Measurements from ENCODE around the gene MAP3K20. TPM values are rescaled to one million over a fixed set of nuclear protein-coding genes. Genes with fewer than 3 reads are reported as not detected.
"Not testable (repeated sequence)": the region's sequence is repeated elsewhere in the genome, so short reads cannot be mapped to it uniquely, and the experiment has no call there.

Gene MAP3K20
- total RNA-seq, 1 donor from 2014 or later = 19.1 TPM

- peaks cover 5% of the 10 kb centered on the region for H3K9me3 Mint-ChIP-seq
- no peak overlapping the region for H3K4me3 Mint-ChIP-seq
- peaks cover 5% of the 10 kb centered on the region for H3K4me1 Mint-ChIP-seq
- peaks cover 2% of the 10 kb centered on the region for H3K27me3 Mint-ChIP-seq
- H3K36me3 Mint-ChIP-seq (ENCODE audit: low read depth) = no peaks in the 10 kb centered on the region
- DNase-seq = no peak
- H3K27ac Mint-ChIP-seq = no peak overlapping the region
- intact Hi-C loops (cut with micrococcal nuclease) = loop anchor here (10.0 kb wide), 1 partner anchor 74 kb away; the partner anchor contains the start of gene CDCA7
Measured at GRCh38 chr2:173280853-173281252, 205.2 kb downstream of the MAP3K20 start.

DNA sequence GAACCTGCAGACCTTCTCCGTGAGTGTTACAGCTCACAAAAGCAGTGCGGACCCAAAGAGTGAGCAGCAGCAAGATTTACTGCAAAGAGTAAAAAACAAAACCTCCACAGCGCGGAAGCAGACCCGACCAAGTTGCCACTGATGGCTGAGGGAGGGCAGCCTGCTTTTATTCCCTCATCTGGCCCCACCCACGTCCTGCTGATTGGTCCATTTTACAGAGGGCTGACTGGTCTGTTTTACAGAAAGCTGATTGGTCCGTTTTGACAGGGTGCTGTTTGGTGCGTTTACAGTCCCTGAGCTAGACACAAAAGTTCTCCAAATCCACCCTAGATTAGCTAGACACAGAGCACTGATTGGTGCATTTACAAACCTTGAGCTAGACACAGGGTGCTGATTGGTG, 206.3 kb downstream of the MAP3K20 start:
- not testable (repeated sequence) for H3K9me3 Mint-ChIP-seq; H3K27ac Mint-ChIP-seq; DNase-seq; H3K36me3 Mint-ChIP-seq (ENCODE audit: low read depth); H3K4me3 Mint-ChIP-seq; H3K4me1 Mint-ChIP-seq; H3K27me3 Mint-ChIP-seq
- intact Hi-C loops (cut with micrococcal nuclease) = loop anchor here (10.0 kb wide), 1 partner anchor 73 kb away; the partner anchor contains the start of gene CDCA7

DNA sequence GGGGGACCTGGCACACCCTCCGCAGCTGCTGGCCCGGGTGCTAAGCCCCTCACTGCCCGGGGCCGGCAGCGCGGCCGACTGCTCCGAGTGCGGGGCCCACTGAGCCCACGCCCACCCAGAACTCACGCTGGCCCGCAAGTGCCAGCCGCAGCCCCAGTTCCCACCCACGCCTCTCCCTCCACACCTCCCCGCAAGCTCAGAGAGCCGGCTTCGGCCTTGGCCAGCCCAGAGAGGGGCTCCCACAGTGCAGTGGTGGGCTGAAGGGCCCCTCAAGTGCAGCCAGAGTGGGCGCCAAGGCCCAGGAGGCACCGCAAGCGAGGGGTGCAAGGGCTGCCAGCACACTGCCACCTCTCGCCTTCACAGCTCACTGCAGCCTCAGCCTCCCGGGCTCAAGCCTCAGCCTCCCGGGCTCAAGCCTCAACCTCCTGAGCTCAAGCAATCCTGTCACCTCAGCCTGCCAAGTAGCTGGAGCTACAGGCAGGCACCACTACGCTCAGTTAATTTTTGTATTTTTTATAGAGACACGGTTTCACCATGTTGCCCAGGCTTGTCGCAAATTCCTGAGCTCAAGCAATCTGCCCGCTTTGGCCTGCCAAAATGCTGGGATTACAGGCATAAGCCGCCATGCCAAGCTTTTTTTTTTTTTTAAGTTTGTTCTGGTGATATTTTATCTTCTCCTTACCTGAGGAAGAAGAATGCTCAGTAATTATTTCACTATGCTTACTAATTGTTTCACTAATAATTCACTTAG, 207.3 kb downstream of the MAP3K20 start:
- no peaks in the 10 kb centered on the region for H3K36me3 Mint-ChIP-seq (ENCODE audit: low read depth)
- H3K27me3 Mint-ChIP-seq = no peaks in the 10 kb centered on the region
- no peak for DNase-seq
- H3K4me1 Mint-ChIP-seq = peaks cover 7% of the 10 kb centered on the region
- no peaks in the 10 kb centered on the region for H3K9me3 Mint-ChIP-seq
- intact Hi-C loops (cut with micrococcal nuclease) = loop anchor here (10.0 kb wide), 1 partner anchor 72 kb away; the partner anchor contains the start of gene CDCA7
- H3K4me3 Mint-ChIP-seq = no peak overlapping the region
- H3K27ac Mint-ChIP-seq = no peak overlapping the region

DNA sequence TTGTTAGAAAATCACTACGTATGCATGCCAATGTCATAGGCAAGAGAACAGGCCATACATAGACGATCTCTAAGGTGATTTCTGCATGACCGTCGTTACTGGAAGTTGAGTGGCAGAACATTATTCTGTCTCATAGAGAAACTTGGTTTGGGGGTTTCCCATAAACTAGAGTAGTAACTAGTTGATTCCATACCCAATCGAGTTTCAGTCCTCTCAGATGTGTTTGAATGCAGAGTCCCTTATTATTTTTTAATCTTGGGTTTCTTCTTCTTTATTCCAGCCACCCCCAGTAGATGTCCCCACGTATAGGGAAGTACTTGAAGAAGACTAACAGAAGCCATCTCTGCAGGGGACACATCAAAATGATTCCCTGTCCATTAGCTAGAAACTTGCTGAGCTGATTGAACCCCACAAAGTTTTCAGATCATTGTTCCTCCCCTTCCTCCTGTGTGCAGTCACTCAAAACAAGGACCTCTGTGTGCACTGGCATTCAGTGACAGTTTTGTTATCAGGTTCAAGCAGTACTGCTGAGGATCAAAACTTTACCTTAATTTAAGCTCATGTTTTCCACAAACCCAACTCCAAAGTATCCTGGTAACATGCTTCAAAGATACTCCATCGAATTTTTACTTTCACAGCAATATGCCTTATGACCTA, 210.6 kb downstream of the MAP3K20 start:
- Mint-ChIP-seq H3K36me3 (ENCODE audit: low read depth) (no peaks in the 10 kb centered on the region), H3K27me3 (no peaks in the 10 kb centered on the region), H3K9me3 (no peaks in the 10 kb centered on the region), H3K4me1 (peaks cover 2% of the 10 kb centered on the region), H3K4me3 (no peak overlapping the region), H3K27ac (no peak overlapping the region)
- DNase-seq = no peak
- intact Hi-C loops (cut with micrococcal nuclease) = loop anchor here (5.0 to 10.0 kb wide), 2 partner anchors 69 to 134 kb away; partner anchors contain the start of gene CDCA7

- no peaks in the 10 kb centered on the region for H3K27me3 Mint-ChIP-seq
- H3K27ac Mint-ChIP-seq = no peak overlapping the region
- no peaks in the 10 kb centered on the region for H3K9me3 Mint-ChIP-seq
- DNase-seq = no peak
- no peak overlapping the region for H3K4me3 Mint-ChIP-seq
- peaks cover 2% of the 10 kb centered on the region for H3K4me1 Mint-ChIP-seq
- intact Hi-C loops (cut with micrococcal nuclease) = loop anchor here (5.0 to 10.0 kb wide), 2 partner anchors 67 to 135 kb away; partner anchors contain the start of gene CDCA7
- H3K36me3 Mint-ChIP-seq (ENCODE audit: low read depth) = no peaks in the 10 kb centered on the region
Measured at GRCh38 chr2:173287594-173287993, 211.9 kb downstream of the MAP3K20 start.

DNA sequence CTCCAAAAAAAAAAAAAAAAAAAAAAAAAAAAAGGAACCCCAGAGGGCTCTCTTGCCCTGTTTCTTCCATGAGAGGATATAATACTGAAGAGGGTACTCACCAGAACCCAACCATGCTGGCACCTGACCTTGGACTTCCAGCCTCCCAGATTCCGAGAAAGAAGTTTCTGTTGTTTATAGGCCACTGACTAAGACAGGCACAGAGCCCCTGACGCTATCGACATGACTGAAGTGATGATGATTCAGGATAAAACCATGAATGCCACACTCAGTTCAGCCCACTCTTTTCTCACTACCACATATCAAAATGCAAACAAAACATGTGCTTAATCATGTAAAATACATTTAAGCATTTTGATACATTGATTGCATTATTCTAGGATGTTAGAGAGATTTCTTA, 212.9 kb downstream of the MAP3K20 start:
- Mint-ChIP-seq H3K4me1 (peaks cover 2% of the 10 kb centered on the region), H3K36me3 (ENCODE audit: low read depth) (no peaks in the 10 kb centered on the region), H3K4me3 (no peak overlapping the region), H3K9me3 (no peaks in the 10 kb centered on the region), H3K27ac (no peak overlapping the region), H3K27me3 (peaks cover 2% of the 10 kb centered on the region)
- DNase-seq = no peak
- intact Hi-C loops (cut with micrococcal nuclease) = loop anchor here (5.0 to 10.0 kb wide), 2 partner anchors 66 to 136 kb away; partner anchors contain the start of gene CDCA7

GRCh38 chr2:173290046-173290445, 214.4 kb downstream of the MAP3K20 start:
- Mint-ChIP-seq H3K4me3 (no peak overlapping the region), H3K27me3 (peaks cover 2% of the 10 kb centered on the region), H3K27ac (no peak overlapping the region), H3K4me1 (peaks cover 2% of the 10 kb centered on the region), H3K36me3 (ENCODE audit: low read depth) (no peaks in the 10 kb centered on the region), H3K9me3 (no peaks in the 10 kb centered on the region)
- intact Hi-C loops (cut with micrococcal nuclease) = no loop called here
- no peak for DNase-seq

DNA sequence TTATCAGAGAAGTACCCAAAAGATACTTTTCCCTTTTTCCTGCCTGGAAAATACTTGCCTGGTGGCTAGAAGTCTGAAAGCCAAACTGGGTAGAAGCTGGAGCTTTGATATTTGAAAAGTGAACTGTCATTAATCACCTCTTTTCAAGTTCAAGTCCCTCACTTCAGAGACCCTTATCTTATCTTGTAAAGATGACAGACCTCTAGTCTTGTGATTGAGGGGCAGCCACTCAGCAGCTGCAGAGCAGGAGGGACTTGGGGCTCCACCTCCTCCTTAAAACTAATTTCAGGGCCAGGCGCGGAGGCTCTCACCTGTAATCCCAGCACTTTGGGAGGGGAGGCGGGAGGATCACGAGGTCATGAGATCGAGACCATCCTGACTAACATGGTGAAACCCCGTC, 214.9 kb downstream of the MAP3K20 start:
- Mint-ChIP-seq H3K27ac (no peak overlapping the region), H3K4me1 (peaks cover 2% of the 10 kb centered on the region), H3K27me3 (peaks cover 2% of the 10 kb centered on the region), H3K4me3 (no peak overlapping the region), H3K36me3 (ENCODE audit: low read depth) (no peaks in the 10 kb centered on the region), H3K9me3 (no peaks in the 10 kb centered on the region)
- intact Hi-C loops (cut with micrococcal nuclease) = no loop called here
- DNase-seq = no peak

DNA sequence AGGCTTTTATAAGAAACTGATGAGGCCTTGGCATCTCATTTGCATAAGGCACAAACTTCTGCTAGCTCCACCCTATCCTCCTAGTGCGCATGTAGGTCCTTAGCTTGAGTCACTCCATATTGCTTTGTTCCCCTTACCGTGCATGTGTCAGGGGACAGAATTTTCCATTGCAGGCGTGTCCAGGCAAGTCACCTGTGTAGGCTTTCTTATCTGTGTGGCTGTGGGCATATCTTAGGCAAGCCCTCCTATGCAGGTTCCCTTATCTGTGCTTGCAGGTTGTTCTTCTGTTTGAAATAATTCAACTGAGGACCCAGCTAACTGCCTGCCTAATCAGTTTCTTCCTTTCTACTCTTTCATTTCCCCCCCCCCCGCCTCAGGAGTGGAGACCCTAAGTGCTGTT, 215.8 kb downstream of the MAP3K20 start:
- no peak for DNase-seq
- Mint-ChIP-seq H3K4me3 (no peak overlapping the region), H3K27ac (no peak overlapping the region), H3K27me3 (peaks cover 2% of the 10 kb centered on the region), H3K9me3 (no peaks in the 10 kb centered on the region), H3K4me1 (peaks cover 5% of the 10 kb centered on the region), H3K36me3 (ENCODE audit: low read depth) (no peaks in the 10 kb centered on the region)
- intact Hi-C loops (cut with micrococcal nuclease) = no loop called here

DNA sequence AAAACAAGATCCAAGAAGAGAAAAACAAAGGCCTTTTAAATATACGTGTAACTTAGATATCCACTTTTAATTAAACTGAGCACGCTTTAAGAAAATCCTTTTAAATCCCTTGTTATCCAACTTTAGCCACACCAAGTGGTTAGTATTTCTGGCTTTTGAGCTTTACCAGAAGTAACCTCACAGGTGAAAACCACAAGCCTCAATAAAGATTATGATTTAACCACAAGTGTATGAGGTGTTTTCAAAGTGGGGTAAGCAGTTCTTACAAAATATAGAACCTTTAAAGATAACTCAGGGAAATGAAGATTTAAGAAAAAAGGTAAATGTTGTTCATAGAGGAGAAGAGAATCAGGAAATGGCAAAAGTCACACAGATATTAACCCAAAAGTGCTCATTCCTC, 220.6 kb downstream of the MAP3K20 start:
- Mint-ChIP-seq H3K27me3 (peaks cover 2% of the 10 kb centered on the region), H3K9me3 (peaks cover 11% of the 10 kb centered on the region), H3K36me3 (ENCODE audit: low read depth) (no peaks in the 10 kb centered on the region), H3K27ac (no peak overlapping the region), H3K4me3 (no peak overlapping the region), H3K4me1 (peaks cover 4% of the 10 kb centered on the region)
- intact Hi-C loops (cut with micrococcal nuclease) = no loop called here
- DNase-seq = no peak

GRCh38 chr2:173298536-173299097, 223.0 kb downstream of the MAP3K20 start:
- Mint-ChIP-seq H3K4me3 (no peak overlapping the region), H3K9me3 (peaks cover 15% of the 10 kb centered on the region), H3K36me3 (ENCODE audit: low read depth) (no peaks in the 10 kb centered on the region), H3K4me1 (peaks cover 4% of the 10 kb centered on the region), H3K27ac (no peak overlapping the region), H3K27me3 (no peaks in the 10 kb centered on the region)
- intact Hi-C loops (cut with micrococcal nuclease) = no loop called here
- DNase-seq = no peak

DNA sequence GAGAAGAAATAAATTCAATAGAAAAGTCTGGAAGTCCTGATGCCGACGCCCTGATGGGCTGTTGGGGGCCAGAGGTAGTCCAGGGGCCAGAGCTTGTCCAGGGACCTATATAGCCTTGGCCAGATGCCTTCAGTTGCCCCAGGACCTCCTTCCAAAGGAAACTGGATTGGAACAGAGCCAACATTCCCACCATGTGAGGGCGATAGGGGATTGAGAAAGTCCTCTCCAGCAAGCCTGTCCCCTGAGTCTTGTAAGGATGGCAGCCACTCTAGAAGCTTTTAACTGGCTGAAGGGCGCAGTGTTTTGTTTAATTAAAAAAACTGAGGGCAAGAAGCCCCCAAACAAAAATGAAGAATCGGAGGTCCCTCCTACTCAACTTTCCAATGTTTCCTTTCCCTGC, 224.1 kb downstream of the MAP3K20 start:
- peaks cover 4% of the 10 kb centered on the region for H3K4me1 Mint-ChIP-seq
- intact Hi-C loops (cut with micrococcal nuclease) = no loop called here
- no peak overlapping the region for H3K4me3 Mint-ChIP-seq
- H3K9me3 Mint-ChIP-seq = peaks cover 15% of the 10 kb centered on the region
- no peak overlapping the region for H3K27ac Mint-ChIP-seq
- H3K36me3 Mint-ChIP-seq (ENCODE audit: low read depth) = no peaks in the 10 kb centered on the region
- H3K27me3 Mint-ChIP-seq = no peaks in the 10 kb centered on the region
- no peak for DNase-seq

- Mint-ChIP-seq H3K27me3 (no peaks in the 10 kb centered on the region), H3K4me3 (no peak overlapping the region), H3K4me1 (peaks cover 4% of the 10 kb centered on the region), H3K36me3 (ENCODE audit: low read depth) (no peaks in the 10 kb centered on the region), H3K27ac (no peak overlapping the region), H3K9me3 (peaks cover 15% of the 10 kb centered on the region)
- intact Hi-C loops (cut with micrococcal nuclease) = no loop called here
- DNase-seq = no peak
Measured at GRCh38 chr2:173300458-173300857, 224.8 kb downstream of the MAP3K20 start.

DNA sequence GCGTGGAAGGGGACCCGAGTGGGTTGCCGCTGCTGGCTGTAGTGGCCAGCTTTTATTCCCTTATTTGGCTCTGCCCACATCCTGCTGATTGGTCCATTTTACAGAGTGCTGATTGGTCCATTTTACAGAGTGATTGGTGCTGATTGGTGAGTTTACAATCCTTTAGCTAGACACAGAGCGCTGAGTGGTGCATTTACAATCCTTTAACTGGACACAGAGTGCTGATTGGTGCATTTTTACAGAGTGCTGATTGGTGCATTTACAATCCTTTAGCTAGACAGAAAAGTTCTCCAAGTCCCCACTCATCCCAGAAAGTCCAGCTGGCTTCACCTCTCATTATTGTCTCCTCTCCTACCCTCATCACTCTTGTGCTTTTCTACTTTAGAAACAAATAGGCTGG, 225.9 kb downstream of the MAP3K20 start:
- H3K27me3 Mint-ChIP-seq; intact Hi-C loops (cut with micrococcal nuclease); H3K4me1 Mint-ChIP-seq; H3K4me3 Mint-ChIP-seq; H3K36me3 Mint-ChIP-seq (ENCODE audit: low read depth); H3K27ac Mint-ChIP-seq; DNase-seq: not testable (repeated sequence)
- H3K9me3 Mint-ChIP-seq = peaks cover 15% of the 10 kb centered on the region

Measured in activated CD4-positive, alpha-beta T cell treated with anti-CD3 and anti-CD28 coated beads, Interleukin-2, amount 10 ng/mL, durations not matched to agents 24 days and 14 days (primary cell).